Mesenchymal stem cell (in vitro differentiated cells and primary cell): Measurements from ENCODE around the gene RNF220.

Experiments
- DNase-seq: peaks from one replicate; pipeline ENCODE4 v3.0.0-alpha.2; 2013
- H2AFZ ChIP-seq: one replicate; pipeline ENCODE4 v1.6.1; 2013; ENCODE audit warnings: low read depth, mild to moderate bottlenecking, control low read depth, inconsistent platforms, low read length, moderate library complexity
- H2AK5ac ChIP-seq: 2 replicates; pipeline ENCODE4 v1.6.1; 2013; ENCODE audit warnings: low read length, moderate library complexity, mild to moderate bottlenecking, inconsistent platforms; ENCODE audit not compliant: severe bottlenecking
- H2BK120ac ChIP-seq: one replicate; pipeline ENCODE4 v1.6.1; 2013; ENCODE audit warnings: low read depth, mild to moderate bottlenecking, inconsistent platforms, low read length, moderate library complexity
- H2BK12ac ChIP-seq, 2 experiments: one replicate each; pipeline ENCODE4 v1.6.1; 2013; ENCODE audit warnings: inconsistent platforms in 2 of 2, low read length in 2 of 2, mild to moderate bottlenecking in 2 of 2, moderate library complexity in 2 of 2, control low read depth in 1 of 2
- H2BK15ac ChIP-seq: one replicate; pipeline ENCODE4 v1.6.1; 2013; ENCODE audit warnings: mild to moderate bottlenecking, low read depth, inconsistent platforms; ENCODE audit not compliant: poor library complexity, severe bottlenecking
- H2BK5ac ChIP-seq: 2 replicates; pipeline ENCODE4 v1.6.1; 2013; ENCODE audit warnings: low read depth, mild to moderate bottlenecking, low read length, control low read depth, inconsistent platforms; ENCODE audit not compliant: poor library complexity, severe bottlenecking
- H3K14ac ChIP-seq, 2 experiments: one replicate each; pipeline ENCODE4 v1.6.1; 2013; ENCODE audit warnings: inconsistent platforms in 2 of 2, low read length in 2 of 2, control low read depth in 1 of 2, mild to moderate bottlenecking in 1 of 2, moderate library complexity in 1 of 2
- H3K18ac ChIP-seq, 2 experiments: one replicate each; pipeline ENCODE4 v1.6.1; 2013; ENCODE audit warnings: inconsistent platforms in 2 of 2, low read length in 2 of 2, control low read depth in 1 of 2, low read depth in 1 of 2, mild to moderate bottlenecking in 1 of 2
- H3K23ac ChIP-seq, 2 experiments: one replicate each; pipeline ENCODE4 v1.6.1; 2013; ENCODE audit warnings: inconsistent platforms in 2 of 2, low read length in 2 of 2, mild to moderate bottlenecking in 2 of 2, moderate library complexity in 2 of 2, control low read depth in 1 of 2
- H3K27ac ChIP-seq: 2 replicates; pipeline ENCODE4 v1.5.1; 2013; ENCODE audit warnings: mild to moderate bottlenecking, moderate library complexity, low read length, control low read depth, inconsistent platforms; ENCODE audit not compliant: poor library complexity, severe bottlenecking
- H3K27me3 ChIP-seq, 2 experiments: 2 replicates each; pipeline versions ENCODE4 v1.6.1 to v1.7.0; 2013; ENCODE audit warnings: low read length in 2 of 2, mild to moderate bottlenecking in 2 of 2, moderate library complexity in 2 of 2, control low read depth in 1 of 2, inconsistent platforms in 1 of 2; ENCODE audit not compliant: control insufficient read depth in 1 of 2, insufficient read depth in 1 of 2
- H3K36me3 ChIP-seq, 2 experiments: 2 replicates each; pipeline versions ENCODE4 v1.6.1 to v1.7.0; 2013; ENCODE audit warnings: low read length in 2 of 2, control low read depth in 1 of 2, inconsistent platforms in 1 of 2, low read depth in 1 of 2, mild to moderate bottlenecking in 1 of 2; ENCODE audit not compliant: insufficient read depth in 2 of 2, control insufficient read depth in 1 of 2
- H3K4ac ChIP-seq, 2 experiments: one replicate each; pipeline ENCODE4 v1.6.1; 2013; ENCODE audit warnings: inconsistent platforms in 2 of 2, low read length in 2 of 2, mild to moderate bottlenecking in 2 of 2, moderate library complexity in 2 of 2, control low read depth in 1 of 2, low read depth in 1 of 2
- H3K4me1 ChIP-seq: 2 replicates; pipeline ENCODE4 v1.6.1; 2013; ENCODE audit warnings: low read depth, low read length, control low read depth; ENCODE audit not compliant: control insufficient read depth, insufficient read depth
- H3K4me2 ChIP-seq: 2 replicates; pipeline ENCODE4 v1.6.1; 2013; ENCODE audit warnings: low read length, mild to moderate bottlenecking, inconsistent platforms; ENCODE audit not compliant: poor library complexity, severe bottlenecking
- H3K4me3 ChIP-seq, 2 experiments: 2 replicates each; pipeline versions ENCODE4 v1.5.1 to v1.7.0; 2013; ENCODE audit warnings: low read length in 2 of 2, mild to moderate bottlenecking in 2 of 2, control low read depth in 1 of 2, low read depth in 1 of 2; ENCODE audit not compliant: insufficient read depth in 1 of 2
- H3K79me1 ChIP-seq: replicated peaks from 2 replicates; pipeline ENCODE4 v1.6.1; 2013; ENCODE audit warnings: mild to moderate bottlenecking, control low read depth, low read length, inconsistent platforms; ENCODE audit not compliant: poor library complexity, severe bottlenecking
- H3K9ac ChIP-seq: 2 replicates; pipeline ENCODE4 v1.7.0; 2013; ENCODE audit warnings: mild to moderate bottlenecking, low read length, moderate library complexity
- H3K9me3 ChIP-seq: 2 replicates; pipeline ENCODE4 v1.7.0; 2013; ENCODE audit warnings: mild to moderate bottlenecking, low read length; ENCODE audit not compliant: control insufficient read depth
- H4K8ac ChIP-seq: one replicate; pipeline ENCODE4 v1.6.1; 2013; ENCODE audit warnings: inconsistent platforms, mild to moderate bottlenecking, low read length, moderate library complexity
- H4K91ac ChIP-seq: one replicate; pipeline ENCODE4 v1.6.1; 2013; ENCODE audit warnings: mild to moderate bottlenecking, low read length, inconsistent platforms
- WGBS: methylation state at CpG from one replicate; pipeline ENCODE4 v1.1.7; 2013; ENCODE audit warnings: mixed read lengths; 5-methylcytosine and 5-hydroxymethylcytosine counted together

The RNF220 gene

DNA sequence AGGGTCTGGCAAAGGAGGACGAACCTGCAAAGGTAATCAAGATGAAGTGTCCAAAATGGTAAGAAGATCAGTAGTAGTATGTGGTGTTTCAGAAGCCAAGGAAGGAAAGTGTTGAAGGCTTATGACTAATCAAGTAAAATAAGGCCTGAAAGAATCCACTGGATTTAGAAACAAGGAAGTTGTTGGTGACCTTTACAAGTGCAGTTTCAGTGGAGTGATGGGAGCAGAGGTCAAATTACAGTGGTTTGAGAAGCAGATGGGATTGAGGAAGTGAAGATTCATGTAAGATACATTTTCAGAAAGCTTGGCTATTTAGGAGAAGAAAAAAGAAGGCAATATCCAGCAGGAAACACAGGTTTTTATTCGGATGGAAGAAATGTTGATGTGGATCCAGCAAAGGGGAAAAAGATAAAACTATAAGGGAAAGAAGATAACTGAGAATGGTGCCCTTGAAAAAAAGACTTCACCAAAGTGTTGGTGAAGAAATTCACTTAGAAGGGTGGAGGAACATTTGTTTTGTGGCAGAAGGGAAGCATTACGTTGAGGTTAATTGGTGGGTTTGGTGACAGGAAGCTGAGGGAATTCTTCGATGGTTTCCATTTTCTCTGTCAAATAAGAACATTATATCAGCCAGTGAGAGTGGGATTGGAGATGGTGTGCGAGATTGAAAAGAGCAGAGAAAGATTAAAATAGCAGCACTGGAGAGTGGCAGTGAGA is 271.6 kb downstream of the RNF220 start:
- Histone ChIP-seq H2BK15ac (no peak overlapping the region), H3K4me1 (peaks cover 20% of the 10 kb centered on the region), H2BK12ac (peak overlapping the region in 1 of 2 experiments; percentile 57), H3K14ac (no peak overlapping the region), H4K8ac (no peak overlapping the region), H2AK5ac (peak overlapping the region; percentile 22), H2BK5ac (no peak overlapping the region), H4K91ac (no peak overlapping the region), H3K4ac (peak overlapping the region in 1 of 2 experiments; percentile 64), H3K36me3 (peaks cover 0 to 8% of the 10 kb centered on the region in 2 experiments), H3K18ac (peak overlapping the region; percentile 77 to 78), H3K9me3 (no peaks in the 10 kb centered on the region), H3K27ac (peak overlapping the region; percentile 47), H3K4me3 (peak overlapping the region in 1 of 2 experiments; percentile 48), H2BK120ac (no peak overlapping the region), H2AFZ (no peak overlapping the region), H3K23ac (peak overlapping the region in 1 of 2 experiments; percentile 19), H3K9ac (peak overlapping the region; percentile 26), H3K27me3 (no peaks in the 10 kb centered on the region), H3K79me1 (peaks cover 27% of the 10 kb centered on the region), H3K4me2 (no peak overlapping the region)
- 73% methylated on average over 5 of the region's 5 CpGs for WGBS
- peak; percentile 85 for DNase-seq

DNA sequence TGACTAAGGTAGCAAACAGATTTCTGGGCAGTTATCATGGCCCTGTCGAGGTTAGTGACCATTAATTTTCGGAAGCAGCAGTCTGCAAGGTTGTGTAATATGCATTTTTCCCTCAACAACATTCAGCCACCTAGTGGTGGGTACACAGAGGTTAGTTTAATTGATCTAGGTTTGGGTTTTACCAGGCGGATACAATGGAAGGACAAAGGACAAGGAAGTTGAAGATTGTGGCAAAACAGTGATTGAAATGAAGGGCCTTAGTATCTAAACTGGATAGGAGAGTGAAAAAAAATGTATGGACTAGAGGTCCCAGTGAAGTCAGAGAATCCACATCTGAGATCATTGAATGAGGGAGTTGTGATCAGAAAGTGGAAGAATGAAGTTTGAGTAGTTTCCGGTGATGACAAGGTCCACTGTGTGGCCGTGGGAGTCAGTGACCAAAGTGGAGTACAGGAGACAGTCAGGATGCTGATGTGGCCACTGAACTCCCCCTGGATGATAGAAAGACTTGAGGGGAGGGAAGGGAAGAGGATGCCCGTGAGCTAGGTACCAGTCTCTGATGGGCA is 272.2 kb downstream of the RNF220 start:
- Histone ChIP-seq H2BK15ac (no peak overlapping the region), H3K9ac (peak overlapping the region; percentile 26), H3K14ac (no peak overlapping the region), H2BK5ac (no peak overlapping the region), H2AK5ac (no peak overlapping the region), H3K36me3 (peaks cover 0 to 8% of the 10 kb centered on the region in 2 experiments), H4K91ac (peak overlapping the region; percentile 53), H3K23ac (peak overlapping the region in 1 of 2 experiments; percentile 19), H2AFZ (no peak overlapping the region), H2BK120ac (no peak overlapping the region), H3K4me2 (no peak overlapping the region), H3K4me1 (peaks cover 16% of the 10 kb centered on the region), H3K27me3 (no peaks in the 10 kb centered on the region), H3K18ac (no peak overlapping the region), H3K27ac (no peak overlapping the region), H3K4me3 (no peak overlapping the region), H2BK12ac (peak overlapping the region in 1 of 2 experiments; percentile 1), H3K79me1 (peaks cover 27% of the 10 kb centered on the region), H3K4ac (no peak overlapping the region), H4K8ac (no peak overlapping the region), H3K9me3 (no peaks in the 10 kb centered on the region)
- peak; percentile 69 for DNase-seq
- 68% methylated on average over 6 of the region's 6 CpGs for WGBS

DNA sequence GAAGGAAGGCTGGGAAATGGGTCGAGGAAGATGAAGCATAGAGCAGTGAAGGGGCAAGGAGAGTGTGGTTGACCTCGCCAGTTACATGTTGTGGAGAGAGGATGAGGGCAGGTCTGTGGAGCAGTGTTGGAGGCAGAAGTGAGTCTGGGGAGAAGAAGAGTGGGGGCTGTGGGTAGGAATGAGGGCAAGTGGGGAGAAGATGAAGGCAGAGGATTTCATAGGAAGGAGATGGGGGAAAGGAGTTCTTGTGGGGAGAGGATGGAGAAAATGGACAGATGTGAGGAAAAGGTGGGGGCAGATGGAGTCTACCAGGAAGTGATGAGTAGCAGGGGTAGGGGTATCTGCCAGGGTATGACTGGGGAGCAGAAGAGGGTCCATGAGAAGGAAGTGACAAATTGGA is 273.1 kb downstream of the RNF220 start:
- no peak overlapping the region for H3K9ac ChIP-seq
- H3K4me3 ChIP-seq = no peak overlapping the region
- no peaks in the 10 kb centered on the region for H3K9me3 ChIP-seq
- no peak overlapping the region for H3K27ac ChIP-seq
- no peak for DNase-seq
- H2BK12ac ChIP-seq = peak overlapping the region in 1 of 2 experiments; percentile 40
- no peak overlapping the region for H3K14ac ChIP-seq
- no peaks in the 10 kb centered on the region for H3K27me3 ChIP-seq
- H2BK5ac ChIP-seq = no peak overlapping the region
- H3K18ac ChIP-seq = no peak overlapping the region
- no peak overlapping the region for H3K23ac ChIP-seq
- no peak overlapping the region for H2BK15ac ChIP-seq
- H3K79me1 ChIP-seq = peaks cover 21% of the 10 kb centered on the region
- peaks cover 0 to 8% of the 10 kb centered on the region in 2 experiments for H3K36me3 ChIP-seq
- H3K4me1 ChIP-seq = peaks cover 8% of the 10 kb centered on the region
- H3K4ac ChIP-seq = peak overlapping the region in 1 of 2 experiments; percentile 25
- H2BK120ac ChIP-seq = no peak overlapping the region
- H4K8ac ChIP-seq = no peak overlapping the region
- 95% methylated on average over 2 of the region's 2 CpGs for WGBS
- no peak overlapping the region for H4K91ac ChIP-seq
- H3K4me2 ChIP-seq = no peak overlapping the region
- no peak overlapping the region for H2AFZ ChIP-seq
- H2AK5ac ChIP-seq = no peak overlapping the region

DNA sequence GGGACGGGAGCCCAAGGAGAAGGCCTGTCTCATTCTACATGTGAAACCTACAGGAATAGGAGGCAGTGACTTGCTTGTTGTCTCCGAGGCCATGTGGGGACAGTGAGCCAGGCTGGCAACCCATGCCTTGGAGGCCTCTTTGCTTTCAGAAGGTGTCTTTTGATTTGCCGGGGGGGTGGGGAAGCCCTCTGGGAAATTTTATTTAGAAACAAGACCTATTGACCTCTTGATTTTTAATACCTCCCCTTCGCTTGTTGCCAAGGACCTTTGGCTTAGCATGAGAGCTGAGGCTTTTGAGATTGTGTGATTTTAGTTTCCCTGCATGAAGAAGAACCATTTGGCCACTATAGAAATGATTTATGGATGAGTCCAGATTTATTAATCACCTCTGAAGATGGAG is 273.6 kb downstream of the RNF220 start:
- Histone ChIP-seq H3K23ac (no peak overlapping the region), H3K27ac (no peak overlapping the region), H3K4me1 (peaks cover 5% of the 10 kb centered on the region), H3K36me3 (peaks cover 0 to 8% of the 10 kb centered on the region in 2 experiments), H3K14ac (no peak overlapping the region), H3K4me2 (no peak overlapping the region), H3K9me3 (no peaks in the 10 kb centered on the region), H3K27me3 (no peaks in the 10 kb centered on the region), H4K8ac (no peak overlapping the region), H2BK15ac (no peak overlapping the region), H3K18ac (no peak overlapping the region), H2BK120ac (no peak overlapping the region), H2BK12ac (no peak overlapping the region), H3K4ac (peak overlapping the region in 1 of 2 experiments; percentile 25), H3K79me1 (peaks cover 18% of the 10 kb centered on the region), H4K91ac (no peak overlapping the region), H3K9ac (no peak overlapping the region), H2BK5ac (no peak overlapping the region), H2AK5ac (no peak overlapping the region), H3K4me3 (no peak overlapping the region), H2AFZ (no peak overlapping the region)
- 97% methylated on average over 3 of the region's 4 CpGs for WGBS
- no peak for DNase-seq
